SK-N-SH (cell line): ENCODE results near the gene ENOPH1.

Experiments
- CHD2 ChIP-seq: fragments of 150-350 bp; IDR thresholded peaks from 2 replicates; pipeline ENCODE4 v1.6.1; 2018; ENCODE audit warnings: low read length; ENCODE audit not compliant: partially characterized antibody
- EP300 ChIP-seq, 2 experiments: IDR thresholded peaks; 2 replicates each; pipeline versions ENCODE4 v1.4.0 to v1.6.1; 2012; ENCODE audit warnings: borderline replicate concordance in 1 of 2, low read depth in 1 of 2, low read length in 1 of 2
- JUND ChIP-seq: IDR thresholded peaks from 2 replicates; pipeline ENCODE4 v1.4.0; 2012
- POLR2AphosphoS5 ChIP-seq: IDR thresholded peaks from 2 replicates; pipeline ENCODE4 v1.6.1; 2012; ENCODE audit warnings: low read depth, low read length
- RXRA ChIP-seq: IDR thresholded peaks from 2 replicates; pipeline ENCODE4 v1.4.0; 2012; ENCODE audit warnings: low read depth, mild to moderate bottlenecking, borderline replicate concordance
- SMC3 ChIP-seq: IDR thresholded peaks from 2 replicates; pipeline ENCODE4 v1.6.1; 2012; ENCODE audit warnings: low read depth, low read length, improper control_type of control experiment
- TF ChIP-seq, protein P1 (sequence below): fragments of 200-600 bp; sonication (generic); IDR thresholded peaks from 2 replicates; pipeline ENCODE4 v1.6.1; 2017; ENCODE audit warnings: antibody characterized with exemption, mild to moderate bottlenecking, moderate library complexity
- TF ChIP-seq, protein P2 (sequence below): IDR thresholded peaks from 2 replicates; pipeline ENCODE4; 2012

DNA sequence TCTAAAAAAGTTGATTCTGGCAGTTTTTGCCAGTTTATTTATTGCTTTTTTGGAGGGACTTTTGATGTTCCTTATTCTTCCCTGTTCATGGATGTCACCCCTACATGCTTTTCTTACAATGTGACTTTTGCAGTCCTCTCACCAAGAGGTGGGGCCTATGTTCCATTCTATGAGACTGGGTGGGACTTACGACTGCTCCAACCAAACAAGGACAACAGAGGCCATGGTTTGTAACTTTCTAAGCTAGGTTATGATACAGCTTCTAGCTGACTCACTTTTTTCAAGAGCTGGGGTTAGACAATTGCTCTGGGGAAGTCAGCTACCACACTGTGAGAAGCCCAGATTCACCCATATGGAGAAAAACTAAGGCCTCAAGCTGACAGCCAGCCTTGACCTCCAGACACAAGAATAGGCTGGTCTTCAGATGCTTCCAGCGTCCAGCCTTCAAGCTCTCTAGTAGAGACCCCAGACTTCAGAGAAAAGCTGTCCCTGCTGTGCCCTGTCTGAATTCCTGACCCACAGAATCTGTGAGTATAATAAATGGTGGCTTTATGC lies 39.5 kb downstream of the ENOPH1 start:
- TF ChIP-seq EP300 (IDR thresholded peaks at IDR 0.05; ENCODE audit: borderline replicate concordance in 1 of 2, low read depth in 1 of 2, low read length in 1 of 2) (no peak), CHD2 (no peak), RXRA (no peak), POLR2AphosphoS5 (no peak), JUND (no peak), SMC3 (no peak)
- TF ChIP-seq, protein P1, sequence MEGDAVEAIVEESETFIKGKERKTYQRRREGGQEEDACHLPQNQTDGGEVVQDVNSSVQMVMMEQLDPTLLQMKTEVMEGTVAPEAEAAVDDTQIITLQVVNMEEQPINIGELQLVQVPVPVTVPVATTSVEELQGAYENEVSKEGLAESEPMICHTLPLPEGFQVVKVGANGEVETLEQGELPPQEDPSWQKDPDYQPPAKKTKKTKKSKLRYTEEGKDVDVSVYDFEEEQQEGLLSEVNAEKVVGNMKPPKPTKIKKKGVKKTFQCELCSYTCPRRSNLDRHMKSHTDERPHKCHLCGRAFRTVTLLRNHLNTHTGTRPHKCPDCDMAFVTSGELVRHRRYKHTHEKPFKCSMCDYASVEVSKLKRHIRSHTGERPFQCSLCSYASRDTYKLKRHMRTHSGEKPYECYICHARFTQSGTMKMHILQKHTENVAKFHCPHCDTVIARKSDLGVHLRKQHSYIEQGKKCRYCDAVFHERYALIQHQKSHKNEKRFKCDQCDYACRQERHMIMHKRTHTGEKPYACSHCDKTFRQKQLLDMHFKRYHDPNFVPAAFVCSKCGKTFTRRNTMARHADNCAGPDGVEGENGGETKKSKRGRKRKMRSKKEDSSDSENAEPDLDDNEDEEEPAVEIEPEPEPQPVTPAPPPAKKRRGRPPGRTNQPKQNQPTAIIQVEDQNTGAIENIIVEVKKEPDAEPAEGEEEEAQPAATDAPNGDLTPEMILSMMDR, result no peak
- TF ChIP-seq, protein P2, sequence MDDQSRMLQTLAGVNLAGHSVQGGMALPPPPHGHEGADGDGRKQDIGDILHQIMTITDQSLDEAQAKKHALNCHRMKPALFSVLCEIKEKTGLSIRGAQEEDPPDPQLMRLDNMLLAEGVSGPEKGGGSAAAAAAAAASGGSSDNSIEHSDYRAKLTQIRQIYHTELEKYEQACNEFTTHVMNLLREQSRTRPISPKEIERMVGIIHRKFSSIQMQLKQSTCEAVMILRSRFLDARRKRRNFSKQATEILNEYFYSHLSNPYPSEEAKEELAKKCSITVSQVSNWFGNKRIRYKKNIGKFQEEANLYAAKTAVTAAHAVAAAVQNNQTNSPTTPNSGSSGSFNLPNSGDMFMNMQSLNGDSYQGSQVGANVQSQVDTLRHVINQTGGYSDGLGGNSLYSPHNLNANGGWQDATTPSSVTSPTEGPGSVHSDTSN, result no peak
